GM19239 (cell line): ENCODE measurements around the gene RLBP1.

Experiments used
- DNase-seq: peaks from one replicate; pipeline ENCODE4 v3.0.0; 2011; ENCODE audit warnings: low spot score; ENCODE audit not compliant: insufficient read length
- FAIRE-seq: peaks from 2 replicates; lab custom pipeline; 2011; peaks lifted over from hg19 to GRCh38; lab: Jason Lieb, UNC

Gene RLBP1

DNA sequence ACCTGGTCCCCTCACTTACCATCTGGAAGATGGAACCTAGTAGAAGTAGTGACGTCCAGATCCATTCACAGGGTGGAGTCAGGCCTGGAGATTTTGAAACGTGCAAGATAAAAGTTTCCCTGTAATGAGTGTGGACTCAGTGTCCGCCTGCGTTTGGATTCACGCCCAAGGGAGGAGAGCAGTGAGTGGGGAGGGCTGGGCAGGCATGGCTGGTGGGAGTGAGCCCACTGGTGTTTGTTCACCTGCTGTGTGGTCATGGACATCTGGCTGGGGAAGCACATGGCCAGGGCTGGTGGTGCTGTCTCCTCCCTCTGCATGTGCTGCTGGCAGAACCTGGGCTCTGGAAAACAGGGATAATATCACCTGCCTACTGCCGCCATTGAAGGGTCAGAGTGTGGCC is 37.0 kb downstream of the RLBP1 start:
- FAIRE-seq (no peak), DNase-seq (no peak)

DNA sequence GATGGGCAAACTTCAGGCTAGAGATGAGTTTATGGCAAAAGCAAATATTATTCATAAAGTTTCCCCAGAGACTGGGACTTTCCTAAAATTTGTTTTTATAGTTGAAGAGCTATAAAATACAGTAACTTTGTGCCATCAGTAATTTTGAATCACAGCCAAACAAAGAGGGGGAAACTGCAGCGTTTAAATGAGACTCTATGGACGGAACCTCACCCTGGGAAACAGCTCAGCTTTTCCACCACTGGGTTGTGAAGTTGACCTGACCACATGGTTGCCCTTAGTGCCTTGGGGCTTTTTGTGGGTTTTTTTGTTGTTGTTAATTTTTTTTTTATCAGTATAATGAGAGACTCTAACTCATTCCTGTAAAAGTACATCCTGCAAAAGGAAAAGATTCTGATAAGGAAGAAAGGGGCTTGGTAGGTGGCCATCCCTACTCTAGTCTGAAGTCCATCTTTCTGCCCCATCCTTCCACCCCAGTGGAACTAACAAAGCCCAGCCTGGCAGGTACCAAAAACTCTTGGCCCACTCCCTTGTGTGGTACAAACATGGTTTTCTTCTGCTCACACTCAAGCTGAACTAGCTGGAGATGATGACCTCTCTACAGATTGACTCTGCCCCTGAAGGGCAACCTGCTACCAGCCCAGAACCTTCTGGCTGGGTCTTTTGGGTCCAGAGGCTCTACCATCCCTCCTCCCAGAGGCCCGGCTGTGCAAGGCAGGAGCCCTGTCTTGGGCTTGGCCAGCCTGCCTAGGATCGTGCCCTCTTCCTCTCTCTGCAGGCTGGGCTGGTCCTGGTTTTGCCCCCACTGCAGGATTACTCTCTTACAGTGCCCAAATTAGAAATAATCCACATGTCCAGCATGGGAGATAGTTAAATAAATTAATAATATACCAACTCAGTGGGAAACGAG is 41.2 kb downstream of the RLBP1 start:
- no peak for FAIRE-seq

DNA sequence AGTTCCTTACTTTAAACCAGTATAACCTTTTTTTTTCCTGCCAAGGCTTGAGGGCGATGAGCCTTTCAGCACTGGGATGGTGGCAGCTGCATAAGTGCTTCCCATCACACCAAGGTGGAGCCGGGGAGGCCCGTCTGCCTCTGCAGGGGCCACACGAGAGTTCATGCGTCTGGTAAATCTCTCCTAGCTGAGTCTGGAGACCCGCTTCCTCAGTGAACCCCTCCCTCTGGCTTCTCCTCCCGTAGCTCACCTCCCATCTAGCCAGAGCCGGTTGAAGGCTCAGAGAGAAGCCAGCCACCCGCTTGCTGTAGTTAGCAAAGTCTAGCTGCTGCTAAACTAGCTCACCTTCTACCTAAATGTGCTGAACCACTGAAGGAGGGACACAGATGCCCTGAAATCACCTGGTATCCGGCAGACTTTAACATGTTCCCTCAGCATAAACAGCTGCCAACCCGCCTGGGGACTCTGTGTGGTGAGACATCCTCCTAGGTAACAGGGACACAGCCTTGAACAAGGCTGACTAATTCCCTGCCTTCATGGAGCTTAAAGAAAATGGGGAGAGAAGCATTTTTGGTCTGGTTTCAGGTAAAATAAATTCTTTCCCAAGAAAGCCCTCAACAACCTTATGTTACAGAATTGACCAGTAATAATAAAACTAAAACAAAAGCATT is 42.9 kb downstream of the RLBP1 start:
- FAIRE-seq (no peak), DNase-seq (no peak)

More for the DNA sequence above, 41.2 kb downstream of the RLBP1 start:
- no peak for DNase-seq

DNA sequence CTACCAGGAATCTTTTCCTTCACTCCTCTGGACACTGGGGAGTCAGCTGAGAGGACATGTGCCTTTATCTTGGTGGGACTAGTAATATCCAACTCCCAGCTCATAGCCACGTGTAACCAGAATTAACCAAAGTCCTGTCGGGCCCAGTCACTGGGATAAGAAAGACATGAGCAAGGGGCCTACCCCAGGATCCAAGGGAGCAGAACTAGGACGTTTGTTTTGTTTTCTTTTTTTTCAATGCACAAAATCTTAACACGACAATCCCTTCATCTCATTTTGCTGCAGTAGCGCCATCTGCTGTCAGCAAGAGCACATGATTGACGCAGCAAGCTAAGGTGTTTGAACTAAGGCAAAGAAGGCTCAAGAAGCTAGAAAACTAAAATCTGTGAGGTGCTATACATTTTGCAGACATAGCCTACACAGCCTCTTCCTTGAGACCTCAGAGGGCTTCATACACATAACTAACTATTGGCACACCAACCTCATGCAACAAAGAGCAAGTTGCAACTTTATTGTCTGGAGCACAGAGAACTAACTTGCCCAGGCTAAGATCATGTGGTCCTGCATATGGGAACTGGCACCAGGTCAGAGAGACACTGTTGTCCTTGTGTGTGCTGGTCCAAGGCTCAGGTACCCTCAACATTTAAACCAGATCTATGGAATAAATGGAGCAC is 43.6 kb downstream of the RLBP1 start:
- DNase-seq (peak; percentile 21), FAIRE-seq (peak; percentile 95)

DNA sequence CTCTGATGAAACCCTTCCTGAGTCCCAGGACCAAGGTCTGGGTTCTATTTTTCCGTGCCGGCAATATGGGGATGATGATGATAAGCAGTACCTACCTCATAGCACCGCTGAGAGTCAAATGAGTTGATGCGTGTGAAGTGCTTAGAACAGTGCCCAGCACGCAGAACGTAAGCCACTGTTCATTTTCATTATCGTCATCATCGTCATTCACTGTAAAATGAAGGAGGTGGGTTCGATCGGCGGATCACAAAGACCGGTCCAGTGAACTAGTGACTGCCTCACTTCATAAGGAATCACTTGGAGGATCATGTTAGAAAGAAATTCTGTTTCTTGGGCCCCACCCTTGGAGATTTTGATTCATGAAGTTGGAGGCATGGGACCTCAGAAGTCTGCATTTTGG is 44.3 kb downstream of the RLBP1 start:
- no peak for DNase-seq
- FAIRE-seq = no peak

DNA sequence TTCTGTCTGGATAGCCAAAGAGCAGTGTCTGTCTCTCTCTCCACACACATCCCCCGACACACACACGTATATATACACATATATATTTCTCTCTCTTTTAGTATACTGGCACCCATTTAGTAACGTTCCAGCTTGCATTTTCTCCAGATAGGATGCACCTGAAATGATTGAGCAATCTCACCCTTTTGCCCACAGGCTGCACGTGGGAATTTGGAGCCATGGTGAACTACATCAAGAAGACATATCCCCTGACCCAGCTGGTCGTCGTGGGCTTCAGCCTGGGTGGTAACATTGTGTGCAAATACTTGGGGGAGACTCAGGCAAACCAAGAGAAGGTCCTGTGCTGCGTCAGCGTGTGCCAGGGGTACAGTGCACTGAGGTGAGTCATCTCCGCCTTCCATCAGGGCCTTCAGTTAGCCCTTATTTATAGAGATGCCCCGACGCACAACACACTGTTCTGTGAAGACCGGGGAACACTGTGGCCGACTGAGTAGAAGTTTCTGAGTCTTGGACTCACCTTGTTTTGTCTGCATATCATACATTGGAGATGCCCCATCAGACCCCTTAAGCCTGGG is 45.7 kb downstream of the RLBP1 start:
- no peak for FAIRE-seq
- DNase-seq = no peak

DNA sequence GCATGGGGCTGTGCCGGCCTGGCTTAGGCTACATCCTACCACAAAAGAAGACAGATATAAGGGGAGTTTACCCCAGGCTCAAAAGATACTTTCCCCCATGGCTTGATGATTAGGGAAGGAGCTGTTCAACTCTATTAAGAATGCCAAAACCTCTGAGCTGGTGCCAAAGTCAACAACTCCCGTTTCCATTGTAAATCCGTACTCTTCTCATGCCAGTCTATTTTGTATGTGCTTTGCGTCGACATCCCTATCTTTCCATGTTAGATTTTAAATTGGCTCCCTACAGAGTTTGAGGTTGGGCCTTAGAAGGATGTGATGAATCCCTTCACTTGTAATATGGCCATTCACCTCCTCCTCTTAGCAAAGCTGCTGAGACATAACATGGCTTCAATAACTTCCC is 46.9 kb downstream of the RLBP1 start:
- FAIRE-seq (no peak), DNase-seq (no peak)

DNA sequence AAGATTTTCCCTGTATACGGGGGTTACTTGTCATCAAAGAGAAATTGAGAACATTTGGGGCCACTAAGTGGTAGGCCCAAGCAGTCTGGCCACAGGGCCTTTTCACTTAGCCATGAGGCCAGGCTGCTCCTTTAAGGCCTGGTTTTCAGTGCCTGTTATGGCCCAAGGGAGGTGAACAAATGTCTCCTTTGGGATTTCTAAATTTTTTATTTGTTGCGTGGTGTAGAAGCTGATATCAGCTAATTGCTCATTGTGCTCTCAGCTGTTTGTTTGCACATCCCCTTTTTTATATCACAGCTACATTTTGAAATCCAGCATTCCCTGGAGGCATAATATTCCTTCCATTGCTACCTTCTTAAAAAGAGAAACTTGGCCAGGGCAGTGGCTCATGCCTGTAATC is 48.5 kb downstream of the RLBP1 start:
- DNase-seq (no peak), FAIRE-seq (no peak)

DNA sequence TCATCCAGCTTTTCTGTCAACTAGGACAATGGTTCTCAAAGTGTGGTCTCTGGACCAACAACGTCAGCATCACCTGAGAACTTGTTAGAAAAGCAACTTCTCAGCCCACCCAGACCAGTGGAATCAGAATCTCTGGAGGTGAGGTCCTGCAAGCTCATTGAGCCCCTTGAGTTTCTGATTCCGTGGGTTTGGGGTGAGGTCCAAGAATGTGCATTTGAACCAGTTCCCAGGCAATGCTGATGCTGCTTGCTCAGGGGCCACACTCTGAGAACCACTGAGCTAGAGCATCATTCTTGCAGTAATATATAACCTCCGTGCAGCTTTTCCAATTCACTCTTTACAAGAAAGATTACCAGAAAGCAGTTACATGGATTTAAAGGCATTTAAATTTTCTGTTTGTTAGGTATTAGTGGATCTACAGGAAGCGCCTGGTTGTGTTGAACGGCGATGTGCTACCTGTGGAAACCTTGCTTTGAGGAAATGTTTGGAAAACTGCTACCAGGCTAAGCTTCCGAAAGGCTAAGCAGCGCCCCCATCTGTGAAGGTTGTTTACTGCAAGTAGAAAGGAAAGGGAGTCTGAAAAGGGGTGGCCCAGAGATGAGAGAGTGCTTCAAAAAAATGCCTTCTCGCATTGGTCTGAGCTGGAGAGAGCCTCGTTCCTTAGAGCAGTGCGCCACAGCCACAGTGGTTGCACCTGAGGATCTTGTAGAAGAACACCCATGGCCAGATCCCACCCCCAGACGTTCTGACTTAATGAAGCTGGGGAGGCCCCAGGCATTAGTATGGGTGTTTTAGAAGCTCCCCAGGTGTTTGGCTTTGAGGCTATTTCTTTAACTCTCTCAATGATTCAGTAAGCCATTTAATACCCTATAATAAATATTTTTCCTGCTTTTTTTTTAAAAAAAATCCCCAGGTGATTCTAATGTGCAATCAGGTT is 50.0 kb downstream of the RLBP1 start:
- DNase-seq = no peak
- no peak for FAIRE-seq

DNA sequence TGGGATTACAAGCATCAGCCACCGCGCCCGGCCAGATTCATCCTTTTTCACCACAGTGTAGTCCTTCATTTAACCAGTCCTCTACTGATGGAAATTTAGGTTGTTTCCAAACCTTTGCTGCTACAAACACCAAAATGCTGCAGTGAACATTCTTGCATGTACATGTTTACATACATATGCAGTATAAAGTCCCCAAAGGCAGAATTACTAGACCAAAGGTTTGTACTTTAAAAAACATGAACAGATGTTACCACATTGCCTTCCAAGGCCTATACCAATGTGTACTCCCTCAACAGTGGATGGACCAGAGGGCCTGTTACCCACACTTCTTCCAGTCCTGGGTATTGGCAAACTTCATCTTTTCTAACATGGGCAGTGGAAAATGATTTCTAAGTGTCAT is 51.0 kb downstream of the RLBP1 start:
- DNase-seq (no peak), FAIRE-seq (no peak)

DNA sequence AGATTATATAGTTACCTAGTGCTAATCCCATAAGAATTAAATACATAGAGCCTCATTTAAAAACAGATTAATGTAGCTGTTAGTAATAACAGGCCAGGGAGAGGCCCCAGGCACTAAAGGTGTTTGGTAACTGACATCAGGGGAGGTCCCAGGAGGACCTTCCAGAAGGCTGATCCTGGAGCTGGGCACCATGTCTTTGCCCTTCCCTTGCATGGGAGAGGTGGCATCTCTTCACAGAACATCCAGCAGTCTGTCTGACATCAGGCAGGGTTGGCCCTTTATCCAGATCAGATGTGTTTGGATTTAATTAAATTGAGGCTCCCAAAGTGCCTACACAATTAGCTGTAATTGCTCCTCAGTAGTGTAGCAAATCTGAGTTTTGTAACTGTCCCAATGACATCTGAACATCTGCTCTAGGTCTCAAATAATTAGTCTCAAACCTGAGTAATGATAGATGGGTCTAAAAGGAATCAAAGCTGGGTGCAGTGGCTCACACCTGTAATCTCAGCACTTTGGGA is 53.0 kb downstream of the RLBP1 start:
- no peak for DNase-seq
- FAIRE-seq = peak; percentile 26

DNA sequence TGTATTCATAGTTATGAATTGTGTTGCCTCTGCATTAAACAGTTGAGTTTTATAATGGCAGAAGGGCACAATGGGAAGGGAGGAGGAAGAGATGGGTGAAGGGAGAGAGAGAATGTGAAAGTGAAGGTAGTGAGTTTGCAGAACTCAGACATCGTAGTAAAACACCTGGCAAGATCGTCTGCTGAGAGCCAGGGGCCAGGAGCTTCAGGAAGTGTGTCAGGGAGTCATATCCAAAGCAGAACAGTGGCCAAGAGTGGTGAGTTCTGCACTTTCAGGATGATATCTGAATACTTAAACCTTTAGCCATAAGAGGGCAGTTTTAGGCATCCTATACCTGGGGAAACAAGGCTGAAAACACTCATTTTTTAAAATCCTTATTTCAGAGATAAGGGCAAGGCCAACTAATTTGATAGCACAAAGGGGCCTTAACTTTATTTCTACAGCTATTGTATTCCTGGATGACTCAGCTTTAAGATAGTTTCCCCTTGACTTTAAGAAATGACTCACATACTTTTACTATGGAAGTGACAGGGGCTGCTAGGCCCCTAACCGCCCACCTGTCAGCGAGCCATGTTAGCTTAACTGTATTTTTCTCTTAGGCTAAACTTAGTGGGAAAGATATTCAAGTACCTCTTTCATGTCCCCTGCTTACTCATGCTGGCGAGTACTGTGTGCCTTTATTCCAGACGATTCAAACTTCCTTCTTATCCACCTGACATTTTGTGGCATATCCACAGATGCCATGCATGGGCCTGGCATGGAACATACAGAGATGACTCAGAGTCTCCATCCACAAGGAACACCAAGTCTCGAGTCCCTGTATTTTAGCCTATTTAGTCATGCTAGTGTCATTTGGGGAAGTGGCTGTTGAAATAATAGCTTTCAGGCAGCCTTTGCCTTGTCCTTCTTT is 53.9 kb downstream of the RLBP1 start:
- peak; percentile 28 for FAIRE-seq
- DNase-seq = peak; percentile 17

DNA sequence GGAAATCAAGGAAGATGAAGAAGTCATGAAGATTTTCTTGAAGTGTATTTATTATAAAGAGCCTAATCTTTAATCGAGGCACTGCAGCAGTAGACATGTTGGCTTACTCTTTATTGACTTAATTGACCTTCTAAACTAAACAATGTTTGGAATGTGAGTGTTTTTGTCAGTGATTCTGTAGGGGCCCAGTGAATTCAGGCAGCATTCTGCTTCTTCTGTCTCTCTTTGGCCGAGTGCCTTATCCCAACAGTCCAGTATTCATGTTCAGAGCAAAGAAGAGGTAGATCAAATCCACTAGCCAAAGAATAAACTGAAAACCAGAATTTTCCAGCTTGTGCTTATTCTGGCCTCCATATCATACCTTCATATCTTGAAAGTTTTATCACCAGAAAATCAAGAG is 55.7 kb downstream of the RLBP1 start:
- DNase-seq = no peak
- FAIRE-seq = no peak

DNA sequence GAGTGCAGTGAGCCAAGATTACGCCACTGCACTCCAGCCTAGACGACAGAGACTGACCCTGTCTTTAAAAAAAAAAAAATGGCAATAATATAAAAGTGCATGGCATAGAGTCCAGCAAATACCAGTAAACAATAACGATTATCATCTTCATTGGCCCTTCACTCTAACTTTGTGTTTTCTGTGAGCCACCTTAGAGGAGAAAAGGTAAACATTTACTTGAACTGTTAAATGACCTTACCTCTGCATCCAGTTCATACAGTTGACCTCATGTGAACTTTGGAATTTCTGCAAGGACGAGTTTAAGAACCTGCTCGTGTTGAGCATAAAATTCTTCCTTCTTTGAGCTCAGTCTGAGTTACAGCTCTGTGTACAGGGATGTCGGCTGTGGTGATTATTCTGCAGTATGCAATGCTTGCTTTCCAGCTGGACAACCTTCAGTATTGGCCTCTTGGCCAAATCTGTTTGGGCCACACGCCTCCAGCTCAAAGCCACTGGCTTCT is 56.6 kb downstream of the RLBP1 start:
- FAIRE-seq (no peak), DNase-seq (no peak)

DNA sequence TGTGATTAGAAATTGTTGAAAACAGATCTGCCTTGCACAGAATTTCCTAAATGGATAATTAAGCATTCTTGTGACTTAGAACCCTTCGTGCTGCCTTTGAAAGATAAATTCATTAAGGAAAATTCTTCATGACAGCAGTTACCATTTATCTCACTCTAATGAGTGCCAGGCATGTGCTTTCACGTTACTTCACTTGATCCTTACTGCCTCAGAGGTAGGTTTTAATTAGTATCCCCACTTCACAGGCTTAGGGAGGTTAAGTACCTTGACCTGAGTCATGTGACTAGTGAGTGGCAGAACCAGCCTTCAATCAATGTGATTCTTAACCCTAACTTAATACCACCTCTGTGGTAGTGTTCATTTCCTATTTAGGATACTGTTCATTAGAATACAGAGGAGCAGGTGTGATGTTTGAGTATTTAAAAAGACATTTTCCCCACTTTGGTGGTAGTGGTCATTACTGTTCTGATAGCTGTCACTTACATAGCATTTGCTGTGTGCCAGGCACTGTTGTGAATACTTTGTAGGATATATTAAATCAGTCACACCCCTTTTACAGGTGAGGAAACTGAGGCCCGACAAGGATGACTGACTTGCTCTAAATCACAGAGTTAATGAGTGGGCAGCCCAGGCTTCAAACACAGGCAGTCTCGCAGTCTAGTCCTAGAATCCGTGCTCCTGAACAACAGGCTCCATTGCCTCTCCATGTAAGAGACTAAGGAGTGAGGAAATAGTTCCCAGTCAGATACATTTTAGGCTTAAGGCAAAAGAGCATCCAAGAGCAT is 57.9 kb downstream of the RLBP1 start:
- DNase-seq = no peak
- FAIRE-seq = no peak

DNA sequence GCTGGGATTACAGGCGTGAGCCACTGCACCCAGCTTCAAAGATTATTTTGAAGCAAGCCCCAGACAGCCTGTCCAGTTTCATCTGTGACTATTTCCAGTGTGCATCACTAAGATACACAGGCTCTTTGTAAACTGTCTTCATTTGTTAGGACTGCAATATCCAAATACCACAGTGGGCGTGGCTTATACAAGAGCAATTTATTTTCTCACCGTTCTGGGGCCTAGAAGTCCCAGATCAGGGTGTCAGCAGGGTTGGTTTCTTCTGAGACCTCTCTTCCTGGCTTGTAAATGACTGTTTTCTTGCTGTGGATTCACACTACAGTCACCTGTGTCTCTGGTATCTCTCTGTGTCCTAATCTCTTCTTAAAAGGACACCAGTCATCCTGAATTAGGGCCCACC is 59.7 kb downstream of the RLBP1 start:
- no peak for DNase-seq
- no peak for FAIRE-seq
